K562 (cell line): ENCODE results near the gene STX11. TPM values are rescaled to one million over a fixed set of nuclear protein-coding genes. Genes with fewer than 3 reads are reported as not detected.

Source experiments
- ATAC-seq: fragments of 200-7000 bp; cut with Tn5 transposase; 3 replicates; pipeline ENCODE4 v1.9.1; 2020; ENCODE audit warnings: moderate library complexity
- BruUV-seq: library from RNA; stranded (reverse); fragments of 400-500 nt; replicated peaks from 2 replicates; lab custom pipeline; 2021; lab: Mats Ljungman, UMichigan
- CTCF ChIA-PET: fragments of 300-600 bp; formaldehyde crosslinking; extraction: SDS; loops from one replicate; lab custom pipeline; 2021; ENCODE audit warnings: low intra/inter-chr PET ratio; lab: Yijun Ruan, JAX
- POLR2A ChIA-PET: fragments of 300-600, 350-650 bp; sonication (Branson Sonifier 250); formaldehyde crosslinking; extraction: SDS; loops from one replicate; lab custom pipeline; 2021; ENCODE audit warnings: antibody characterized with exemption, inconsistent platforms; lab: Yijun Ruan, JAX
- DNase-seq, 4 experiments: peaks; one replicate each; pipeline versions ENCODE4 v3.0.0 to v3.0.0-alpha.2; 2011 to 2018; ENCODE audit warnings: low spot score in 3 of 4, mixed read lengths in 3 of 4; ENCODE audit errors: extremely low read depth in 1 of 4
- FAIRE-seq: peaks from 2 replicates; lab custom pipeline; 2011; peaks lifted over from hg19 to GRCh38; lab: Jason Lieb, UNC
- H2AFZ ChIP-seq: 2 replicates; pipeline ENCODE4 v1.6.0; 2011; ENCODE audit warnings: low read depth, low read length, control low read depth, inconsistent platforms
- H3K27ac ChIP-seq: fragments of 200-600 bp; 3 replicates; pipeline ENCODE4 v1.8.0; 2011; ENCODE audit warnings: low read depth, mild to moderate bottlenecking, control low read depth, inconsistent platforms, low read length, moderate library complexity, mixed read lengths; ENCODE audit errors: extremely low read depth
- H3K27me3 ChIP-seq, 2 experiments: fragments of 300-600 bp in 1 of 2; 2 replicates in 1 of 2; 3 replicates in 1 of 2; pipeline versions ENCODE4 v1.6.0 to v1.8.0; 2011; ENCODE audit warnings: inconsistent platforms in 2 of 2, low read length in 2 of 2, mild to moderate bottlenecking in 1 of 2, mixed read lengths in 1 of 2, moderate library complexity in 1 of 2; ENCODE audit not compliant: control insufficient read depth in 2 of 2, insufficient read depth in 2 of 2
- H3K36me3 ChIP-seq: fragments of 300-600 bp; 3 replicates; pipeline ENCODE4 v1.8.0; 2011; ENCODE audit warnings: mild to moderate bottlenecking, low read length, inconsistent platforms; ENCODE audit not compliant: control insufficient read depth, insufficient read depth
- H3K4me1 ChIP-seq, 2 experiments: fragments of 200-600 bp in 1 of 2; replicated peaks in 1 of 2; 2 replicates in 1 of 2; 3 replicates in 1 of 2; pipeline versions ENCODE4 v1.5.1 to v1.8.0; 2011; ENCODE audit warnings: inconsistent platforms in 2 of 2, low read length in 2 of 2, mild to moderate bottlenecking in 1 of 2, mixed read lengths in 1 of 2, moderate library complexity in 1 of 2; ENCODE audit not compliant: control insufficient read depth in 2 of 2, insufficient read depth in 2 of 2
- H3K4me2 ChIP-seq: 2 replicates; pipeline ENCODE4 v1.6.1; 2011; ENCODE audit warnings: low read length, control low read depth, inconsistent platforms, mixed read lengths; ENCODE audit not compliant: insufficient read depth
- H3K4me3 ChIP-seq: fragments of 200-600 bp; sonication (generic), shearing (Covaris generic); 2 replicates; pipeline ENCODE4 v1.5.1; 2016; ENCODE audit warnings: control low read depth, inconsistent platforms
- H3K79me2 ChIP-seq: fragments of 200-600 bp; 3 replicates; pipeline ENCODE4 v1.8.0; 2011; ENCODE audit warnings: low read length, inconsistent platforms; ENCODE audit not compliant: control insufficient read depth, insufficient read depth
- H3K9ac ChIP-seq, 2 experiments: 2 replicates each; pipeline versions ENCODE4 v1.6.0 to v1.6.1; 2011; ENCODE audit warnings: low read depth in 2 of 2, low read length in 2 of 2, control low read depth in 1 of 2, inconsistent platforms in 1 of 2, mild to moderate bottlenecking in 1 of 2, mixed read lengths in 1 of 2; ENCODE audit not compliant: insufficient read depth in 1 of 2
- H3K9me1 ChIP-seq: one replicate; pipeline ENCODE4 v1.6.0; 2011; ENCODE audit warnings: inconsistent platforms, mild to moderate bottlenecking, low read length, moderate library complexity; ENCODE audit not compliant: control insufficient read depth, insufficient read depth
- H3K9me3 ChIP-seq: replicated peaks from 2 replicates; pipeline ENCODE4 v1.5.1; 2011; ENCODE audit warnings: low read depth, low read length, inconsistent platforms; ENCODE audit not compliant: control insufficient read depth, insufficient read depth
- H4K20me1 ChIP-seq: replicated peaks from 2 replicates; pipeline ENCODE4 v1.6.1; 2011; ENCODE audit warnings: low read length, inconsistent platforms, mixed read lengths; ENCODE audit not compliant: control insufficient read depth, insufficient read depth
- KAT7 ChIP-seq: sonication (generic); formaldehyde crosslinking; IDR thresholded peaks from 2 replicates; pipeline ENCODE4 v1.8.0; 2022; ENCODE audit warnings: missing genetic modification reagents, mild to moderate bottlenecking, borderline replicate concordance
- SREBF2 ChIP-seq: sonication (generic); formaldehyde crosslinking; IDR thresholded peaks from 2 replicates; pipeline ENCODE4 v1.4.0; 2020; ENCODE audit warnings: mild to moderate bottlenecking, missing genetic modification reagents
- XRCC3 ChIP-seq: fragments of 450-650 bp; IDR thresholded peaks from 2 replicates; pipeline ENCODE4 v1.6.1; 2017; ENCODE audit warnings: mild to moderate bottlenecking, moderate library complexity
- WGBS: fragments of 100-300 bp; shearing (Covaris generic); methylation state at CpG from one replicate; pipeline ENCODE4 v1.1.6; 2016; ENCODE audit warnings: low coverage, mixed read lengths; ENCODE audit not compliant: insufficient coverage; ENCODE audit errors: missing lambda C conversion rate; 5-methylcytosine and 5-hydroxymethylcytosine counted together
- in situ Hi-C: fragments of 300-500 bp; cut with MboI; formaldehyde crosslinking; loops from 4 replicates; pipeline ENCODE4 v1.15.0; 2018; ENCODE audit warnings: inconsistent platforms, mixed read lengths
- intact Hi-C: fragments of 100-400 bp; cut with micrococcal nuclease; formaldehyde crosslinking; loops from 2 replicates; pipeline ENCODE4 v1.14.2; 2022
- polyA plus RNA-seq, 8 experiments: library from polyadenylated mRNA; depleted of rRNA in 4 of 8; stranded (reverse) in 5 of 8; unstranded in 3 of 8; fragments of >200 nt; fragmentation: Nextera tagmentation in 2 of 8; fragmentation: Illumina TruSeq in 1 of 8; extraction: Ambion mirVana in 2 of 8; extraction: Trizol in 1 of 8; gene quantifications; 2 replicates each; pipeline versions ENCODE4 v1.2.1 to v1.2.3, GENCODE V29; 2011 to 2014; ENCODE audit warnings: inconsistent platforms in 1 of 8, missing spikeins in 1 of 8
- total RNA-seq, 7 experiments: library from RNA; depleted of rRNA in 6 of 7; stranded (reverse); fragments of >200 nt in 6 of 7; fragmentation: Illumina TruSeq in 2 of 7; extraction: Trizol in 2 of 7; gene quantifications; 2 replicates each; pipeline versions ENCODE4 v1.2.1 to v1.2.3, GENCODE V29; 2011 to 2021; ENCODE audit warnings: low replicate concordance in 1 of 7
- TF ChIP-seq, protein P1 (sequence below): sonication (generic); formaldehyde crosslinking; IDR thresholded peaks from 2 replicates; pipeline ENCODE4 v1.8.0; 2023; ENCODE audit warnings: mild to moderate bottlenecking, missing genetic modification reagents
- TF ChIP-seq, protein P2 (sequence below): sonication (generic); formaldehyde crosslinking; IDR thresholded peaks from 2 replicates; pipeline ENCODE4 v1.8.0; 2022; ENCODE audit warnings: missing genetic modification reagents, mild to moderate bottlenecking, borderline replicate concordance

Gene STX11
- total and polyA plus RNA-seq, 9 of the 15 experiments (the other 6 are each of a cell fraction or from before 2014, with no cell fraction given): 0.06 to 0.73 (median 0.40) TPM

DNA sequence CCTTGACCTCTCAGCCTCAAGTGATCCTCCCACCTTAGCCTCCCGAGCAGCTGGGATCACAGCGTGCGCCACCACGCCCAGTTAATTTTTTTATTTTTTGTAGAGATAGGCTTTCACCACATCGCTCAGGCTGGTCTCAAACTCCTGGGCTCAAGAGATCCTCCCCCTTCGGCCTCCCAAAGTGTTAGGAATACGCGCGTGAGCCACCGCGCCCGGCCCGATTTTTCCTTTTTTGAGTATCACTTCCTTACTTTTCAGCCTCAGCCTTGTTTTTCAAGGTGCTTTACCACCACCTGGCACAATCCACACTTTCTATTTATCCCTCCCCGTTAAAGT lies 791 bp upstream of the STX11 start:
- intact Hi-C loops: no loop called here
- no peak overlapping the region for H3K27ac ChIP-seq
- FAIRE-seq: no peak

More for the DNA sequence above, 791 bp upstream of the STX11 start:
- Histone ChIP-seq H3K9me3 (no peaks in the 10 kb centered on the region), H3K36me3 (no peaks in the 10 kb centered on the region), H3K27me3 (peaks cover 17 to 29% of the 10 kb centered on the region in 2 experiments; a peak in 4 of 5 replicates), H3K4me3 (peak overlapping the region; percentile 51; the same call in 1 of the 2 replicates)
- WGBS: 48% methylated on average over 14 of the region's 14 CpGs
- in situ Hi-C loops: no loop called here
- TF ChIP-seq SREBF2 (CRISPR knock-in tag) (no peak), KAT7 (CRISPR knock-in tag) (no peak), XRCC3 (no peak)
- TF ChIP-seq, protein P1, sequence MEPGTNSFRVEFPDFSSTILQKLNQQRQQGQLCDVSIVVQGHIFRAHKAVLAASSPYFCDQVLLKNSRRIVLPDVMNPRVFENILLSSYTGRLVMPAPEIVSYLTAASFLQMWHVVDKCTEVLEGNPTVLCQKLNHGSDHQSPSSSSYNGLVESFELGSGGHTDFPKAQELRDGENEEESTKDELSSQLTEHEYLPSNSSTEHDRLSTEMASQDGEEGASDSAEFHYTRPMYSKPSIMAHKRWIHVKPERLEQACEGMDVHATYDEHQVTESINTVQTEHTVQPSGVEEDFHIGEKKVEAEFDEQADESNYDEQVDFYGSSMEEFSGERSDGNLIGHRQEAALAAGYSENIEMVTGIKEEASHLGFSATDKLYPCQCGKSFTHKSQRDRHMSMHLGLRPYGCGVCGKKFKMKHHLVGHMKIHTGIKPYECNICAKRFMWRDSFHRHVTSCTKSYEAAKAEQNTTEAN (CRISPR knock-in tag): no peak
- TF ChIP-seq, protein P2, sequence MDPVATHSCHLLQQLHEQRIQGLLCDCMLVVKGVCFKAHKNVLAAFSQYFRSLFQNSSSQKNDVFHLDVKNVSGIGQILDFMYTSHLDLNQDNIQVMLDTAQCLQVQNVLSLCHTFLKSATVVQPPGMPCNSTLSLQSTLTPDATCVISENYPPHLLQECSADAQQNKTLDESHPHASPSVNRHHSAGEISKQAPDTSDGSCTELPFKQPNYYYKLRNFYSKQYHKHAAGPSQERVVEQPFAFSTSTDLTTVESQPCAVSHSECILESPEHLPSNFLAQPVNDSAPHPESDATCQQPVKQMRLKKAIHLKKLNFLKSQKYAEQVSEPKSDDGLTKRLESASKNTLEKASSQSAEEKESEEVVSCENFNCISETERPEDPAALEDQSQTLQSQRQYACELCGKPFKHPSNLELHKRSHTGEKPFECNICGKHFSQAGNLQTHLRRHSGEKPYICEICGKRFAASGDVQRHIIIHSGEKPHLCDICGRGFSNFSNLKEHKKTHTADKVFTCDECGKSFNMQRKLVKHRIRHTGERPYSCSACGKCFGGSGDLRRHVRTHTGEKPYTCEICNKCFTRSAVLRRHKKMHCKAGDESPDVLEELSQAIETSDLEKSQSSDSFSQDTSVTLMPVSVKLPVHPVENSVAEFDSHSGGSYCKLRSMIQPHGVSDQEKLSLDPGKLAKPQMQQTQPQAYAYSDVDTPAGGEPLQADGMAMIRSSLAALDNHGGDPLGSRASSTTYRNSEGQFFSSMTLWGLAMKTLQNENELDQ (CRISPR knock-in tag): 0 out of 2 replicates have a peak, but pooled peaks have one; percentile 15
- TF ChIP-seq, all 486 proteins: peak for 1
- BruUV-seq: no TSS peak
- Histone ChIP-seq H3K9me1 (no peaks in the 10 kb centered on the region), H3K4me2 (peak overlapping the region; percentile 64), H3K4me1 (peaks cover 7 to 16% of the 10 kb centered on the region in 2 experiments; a peak in 4 of 5 replicates), H2AFZ (peak overlapping the region; percentile 73; the same call in 1 of the 2 replicates), H3K9ac (peak overlapping the region in 1 of 2 experiments; percentile 88; a peak in 1 of 4 replicates), H4K20me1 (no peaks in the 10 kb centered on the region), H3K79me2 (no peaks in the 10 kb centered on the region)
- CTCF ChIA-PET: no interaction called here
- ATAC-seq: no peak
- no peak for DNase-seq
- POLR2A ChIA-PET: interaction anchor here (1.2 kb wide), 1 partner anchor 33 kb away, joined by 3 read pairs; no protein-coding TSS in a partner anchor
